ENCODE results near the gene LNX1. TPM values are rescaled to one million over a fixed set of nuclear protein-coding genes. Genes with fewer than 3 reads are reported as not detected.

Gene LNX1
- total and polyA plus RNA-seq, 2 of the 13 experiments (the other 11 are each of a cell fraction or from before 2014, with no cell fraction given), result 0.49 TPM

- POLR2A ChIA-PET, result no interaction called here
- Histone ChIP-seq H3K27ac (ENCODE audit: extremely low read length, insufficient read depth, low read length) (no peak overlapping the region), H3K79me2 (ENCODE audit: insufficient read depth, low read length) (no peaks in the 10 kb centered on the region), H3K4me2 (ENCODE audit: low read depth, low read length) (peak overlapping the region; percentile 92), H3K4me1 (ENCODE audit: insufficient read depth, low read length) (peaks cover 18% of the 10 kb centered on the region), H3K36me3 (replicated peaks in 1 of 2; ENCODE audit: control insufficient read depth in 1 of 2, insufficient read depth in 2 of 2, low read length in 2 of 2) (no peaks in the 10 kb centered on the region), H3K27me3 (ENCODE audit: control insufficient read depth in 1 of 2, insufficient read depth in 2 of 2, low read length in 2 of 2) (no peaks in the 10 kb centered on the region), H3K4me3 (replicated peaks in 1 of 3; ENCODE audit: insufficient read depth in 1 of 3, low read depth in 2 of 3, low read length in 3 of 3) (peak overlapping the region; percentile 23 to 66 (median 41); a peak in 4 of 6 replicates), H3K9me3 (ENCODE audit: low read length) (no peaks in the 10 kb centered on the region), H3K9ac (ENCODE audit: insufficient read depth, low read depth, low read length) (peak overlapping the region; percentile 44; the same call in 1 of the 2 replicates), H2AFZ (ENCODE audit: low read length) (peak overlapping the region; percentile 67), H4K20me1 (ENCODE audit: insufficient read depth, low read length) (no peaks in the 10 kb centered on the region)
- WGBS (ENCODE audit: low lambda C conversion rate), result 0% methylated on average over 1 of the region's 1 CpG
- CTCF ChIA-PET (ENCODE audit: low intra/inter-chr PET ratio, low total read pairs), result no interaction called here
- ATAC-seq, result peak; percentile 67
- in situ Hi-C loops (cut with HindIII; ENCODE audit: extremely low pct_ligation_motif_present, low pct_unique_long_range_greater_than_20kb), result no loop called here
- intact Hi-C loops (cut with micrococcal nuclease; ENCODE audit: unreplicated experiment), result no loop called here
- FAIRE-seq, result no peak
- TF ChIP-seq ZNF644 (CRISPR knock-in tag; IDR thresholded peaks at IDR 0.05; ENCODE audit: low read depth) (peak; percentile 61; the same call in 1 of the 2 replicates), CTCF (CRISPR knock-in tag; IDR thresholded peaks at IDR 0.05) (peak; percentile 15; the same call in 1 of the 2 replicates), PAXIP1 (CRISPR knock-in tag; conservative IDR thresholded peaks at IDR 0.05) (0 out of 2 replicates have a peak, but pooled peaks have one; percentile 10), ZNF34 (CRISPR knock-in tag; IDR thresholded peaks at IDR 0.05; ENCODE audit: borderline replicate concordance) (0 out of 2 replicates have a peak, but pooled peaks have one; percentile 11), PHB2 (IDR thresholded peaks at IDR 0.05; ENCODE audit: partially characterized antibody) (no peak)
- BruUV-seq (replicated peaks), result no TSS peak
- peak; percentile 48 for DNase-seq (ENCODE audit: low spot score)
These were observed 82.8 kb downstream of the LNX1 start for GRCh38 chr4:53508446-53508845.

All from HepG2 (cell line).